ENCODE results near the gene KLF11.

The KLF11 gene

GRCh38 chr2:10002681-10003080 is 40.7 kb upstream of the KLF11 start:
- H3K9me3 ChIP-seq (ENCODE audit: control insufficient read depth, insufficient read depth, low read length) = no peaks in the 10 kb centered on the region
- H3F3A ChIP-seq (ENCODE audit: control insufficient read depth, insufficient read depth) = no peaks in the 10 kb centered on the region
- H3K79me2 ChIP-seq (ENCODE audit: control insufficient read depth, low read length) = no peaks in the 10 kb centered on the region
- no peak overlapping the region for H3K27ac ChIP-seq (ENCODE audit: low read depth, low read length)
- H4K20me1 ChIP-seq (ENCODE audit: control insufficient read depth, insufficient read depth, low read depth, low read length) = no peaks in the 10 kb centered on the region
- H3K4me3 ChIP-seq (ENCODE audit: low read length) = no peak overlapping the region
- H3K27me3 ChIP-seq (ENCODE audit: control insufficient read depth, low read length) = no peaks in the 10 kb centered on the region
- no peaks in the 10 kb centered on the region for H3K4me1 ChIP-seq (ENCODE audit: control insufficient read depth, low read length)
- no peak overlapping the region for H3K4me2 ChIP-seq (ENCODE audit: low read length)
- H3K9me2 ChIP-seq (replicated peaks; ENCODE audit: control insufficient read depth, low read length) = no peaks in the 10 kb centered on the region
- no peaks in the 10 kb centered on the region for H3K36me3 ChIP-seq (ENCODE audit: control insufficient read depth, low read length)
- TF ChIP-seq, protein P1, sequence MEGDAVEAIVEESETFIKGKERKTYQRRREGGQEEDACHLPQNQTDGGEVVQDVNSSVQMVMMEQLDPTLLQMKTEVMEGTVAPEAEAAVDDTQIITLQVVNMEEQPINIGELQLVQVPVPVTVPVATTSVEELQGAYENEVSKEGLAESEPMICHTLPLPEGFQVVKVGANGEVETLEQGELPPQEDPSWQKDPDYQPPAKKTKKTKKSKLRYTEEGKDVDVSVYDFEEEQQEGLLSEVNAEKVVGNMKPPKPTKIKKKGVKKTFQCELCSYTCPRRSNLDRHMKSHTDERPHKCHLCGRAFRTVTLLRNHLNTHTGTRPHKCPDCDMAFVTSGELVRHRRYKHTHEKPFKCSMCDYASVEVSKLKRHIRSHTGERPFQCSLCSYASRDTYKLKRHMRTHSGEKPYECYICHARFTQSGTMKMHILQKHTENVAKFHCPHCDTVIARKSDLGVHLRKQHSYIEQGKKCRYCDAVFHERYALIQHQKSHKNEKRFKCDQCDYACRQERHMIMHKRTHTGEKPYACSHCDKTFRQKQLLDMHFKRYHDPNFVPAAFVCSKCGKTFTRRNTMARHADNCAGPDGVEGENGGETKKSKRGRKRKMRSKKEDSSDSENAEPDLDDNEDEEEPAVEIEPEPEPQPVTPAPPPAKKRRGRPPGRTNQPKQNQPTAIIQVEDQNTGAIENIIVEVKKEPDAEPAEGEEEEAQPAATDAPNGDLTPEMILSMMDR (IDR thresholded peaks at IDR 0.05; ENCODE audit: low read depth, low read length, poor library complexity, severe bottlenecking) = no peak
- TF ChIP-seq EZH2phosphoT487 (IDR thresholded peaks at IDR 0.05; ENCODE audit: borderline replicate concordance, low read length) = no peak

GRCh38 chr2:10003206-10004125 is 39.9 kb upstream of the KLF11 start:
- Histone ChIP-seq H3F3A (ENCODE audit: control insufficient read depth, insufficient read depth) (no peaks in the 10 kb centered on the region), H3K4me3 (ENCODE audit: low read length) (no peak overlapping the region), H3K79me2 (ENCODE audit: control insufficient read depth, low read length) (no peaks in the 10 kb centered on the region), H3K36me3 (ENCODE audit: control insufficient read depth, low read length) (no peaks in the 10 kb centered on the region), H3K9me2 (replicated peaks; ENCODE audit: control insufficient read depth, low read length) (no peaks in the 10 kb centered on the region), H3K9me3 (ENCODE audit: control insufficient read depth, insufficient read depth, low read length) (no peaks in the 10 kb centered on the region), H3K27me3 (ENCODE audit: control insufficient read depth, low read length) (no peaks in the 10 kb centered on the region), H4K20me1 (ENCODE audit: control insufficient read depth, insufficient read depth, low read depth, low read length) (no peaks in the 10 kb centered on the region), H3K4me2 (ENCODE audit: low read length) (no peak overlapping the region), H3K27ac (ENCODE audit: low read depth, low read length) (no peak overlapping the region), H3K4me1 (ENCODE audit: control insufficient read depth, low read length) (no peaks in the 10 kb centered on the region)
- TF ChIP-seq EZH2phosphoT487 (IDR thresholded peaks at IDR 0.05; ENCODE audit: borderline replicate concordance, low read length) = no peak
- TF ChIP-seq, protein P1 (IDR thresholded peaks at IDR 0.05; ENCODE audit: low read depth, low read length, poor library complexity, severe bottlenecking) = no peak

DNA sequence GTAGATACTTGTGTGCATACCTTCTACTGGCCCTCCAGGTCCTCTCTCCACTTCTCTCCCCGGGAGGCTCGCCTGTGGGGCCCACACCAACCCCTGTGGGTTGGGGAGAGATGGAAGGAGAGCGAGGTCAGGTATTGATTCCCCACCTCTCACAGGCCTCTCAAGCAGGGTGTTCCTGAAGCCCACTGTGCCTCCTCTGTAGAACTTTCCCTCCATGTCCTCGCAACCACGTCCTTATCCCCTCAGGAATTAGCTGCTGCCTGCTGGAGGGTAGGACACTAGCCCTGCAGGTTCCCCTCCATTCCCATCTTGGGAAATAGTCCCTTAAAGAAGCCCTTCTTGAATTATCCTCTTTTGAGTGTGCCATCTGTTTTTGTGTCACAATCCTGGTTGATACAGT is 38.9 kb upstream of the KLF11 start:
- Histone ChIP-seq H3K27ac (ENCODE audit: low read depth, low read length) (no peak overlapping the region), H3F3A (ENCODE audit: control insufficient read depth, insufficient read depth) (no peaks in the 10 kb centered on the region), H3K9me3 (ENCODE audit: control insufficient read depth, insufficient read depth, low read length) (no peaks in the 10 kb centered on the region), H3K9me2 (replicated peaks; ENCODE audit: control insufficient read depth, low read length) (no peaks in the 10 kb centered on the region), H3K4me2 (ENCODE audit: low read length) (no peak overlapping the region), H4K20me1 (ENCODE audit: control insufficient read depth, insufficient read depth, low read depth, low read length) (no peaks in the 10 kb centered on the region), H3K36me3 (ENCODE audit: control insufficient read depth, low read length) (no peaks in the 10 kb centered on the region), H3K4me1 (ENCODE audit: control insufficient read depth, low read length) (no peaks in the 10 kb centered on the region), H3K27me3 (ENCODE audit: control insufficient read depth, low read length) (no peaks in the 10 kb centered on the region), H3K79me2 (ENCODE audit: control insufficient read depth, low read length) (no peaks in the 10 kb centered on the region), H3K4me3 (ENCODE audit: low read length) (no peak overlapping the region)
- no peak for TF ChIP-seq EZH2phosphoT487 (IDR thresholded peaks at IDR 0.05; ENCODE audit: borderline replicate concordance, low read length)
- TF ChIP-seq, protein P1 (IDR thresholded peaks at IDR 0.05; ENCODE audit: low read depth, low read length, poor library complexity, severe bottlenecking) = no peak

All from DOHH2 (cell line).